Prostate gland (tissue), 2 donors: ENCODE measurements around the gene EIF5AL1. TPM values are rescaled to one million over a fixed set of nuclear protein-coding genes. Genes with fewer than 3 reads are reported as not detected.
"Not testable (repeated sequence)": the region's sequence is repeated elsewhere in the genome, so short reads cannot be mapped to it uniquely, and the experiment has no call there.

Experiments
- DNase-seq: peaks from one replicate; pipeline ENCODE4 v3.0.0-alpha.2; 2019; ENCODE audit warnings: low spot score
- H3K27ac ChIP-seq, 2 donors: fragments of 200-600 bp; sonication (generic); 2 replicates each; pipeline ENCODE4 v1.5.1; 2017 to 2019
- H3K27me3 ChIP-seq: fragments of 200-600 bp; sonication (generic); replicated peaks from 2 replicates; pipeline ENCODE4 v1.5.1; 2019; ENCODE audit not compliant: insufficient read depth
- H3K36me3 ChIP-seq, 2 donors: fragments of 200-600 bp; sonication (generic); 1 replicate in 1 of 2; 2 replicates in 1 of 2; pipeline versions ENCODE4 v1.5.1 to v1.8.1; 2017 to 2019
- H3K4me1 ChIP-seq: fragments of 200-600 bp; sonication (generic); replicated peaks from 2 replicates; pipeline ENCODE4 v1.5.1; 2019
- H3K4me3 ChIP-seq, 2 donors: fragments of 200-600 bp; sonication (generic); 2 replicates each; pipeline ENCODE4 v1.5.1; 2017 to 2019
- H3K9me3 ChIP-seq: fragments of 200-600 bp; sonication (generic); 2 replicates; pipeline ENCODE4 v1.5.1; 2017
- POLR2A ChIP-seq: fragments of 450-650 bp; IDR thresholded peaks from one replicate; pipeline ENCODE4 v1.6.1; 2016; ENCODE audit warnings: antibody characterized with exemption, mild to moderate bottlenecking
- POLR2AphosphoS5 ChIP-seq: sonication (generic); formaldehyde crosslinking; IDR thresholded peaks from one replicate; pipeline ENCODE4 v1.6.1; 2017; ENCODE audit warnings: antibody characterized with exemption
- WGBS: methylation state at CpG from one replicate; pipeline ENCODE4 v1.1.5; 2018; 5-methylcytosine and 5-hydroxymethylcytosine counted together
- intact Hi-C: fragments of 100-400 bp; cut with DNase I; formaldehyde crosslinking; loops from one replicate; pipeline ENCODE4 v1.14.2; 2022
- total RNA-seq, 2 donors: library from RNA; depleted of rRNA; stranded (reverse); fragments of >200 nt; gene quantifications; one replicate each; pipeline ENCODE4 v1.1.0, GENCODE V29; 2016
- TF ChIP-seq, protein P1 (sequence below), 4 experiments: fragments of 200-600 bp in 2 of 4; fragments of 450-650 bp in 2 of 4; sonication (generic) in 2 of 4; IDR thresholded peaks; 1 replicate in 3 of 4; 2 replicates in 1 of 4; pipeline ENCODE4 v1.5.1; 2016 to 2019; ENCODE audit warnings: antibody characterized with exemption in 4 of 4, mild to moderate bottlenecking in 2 of 4, moderate library complexity in 2 of 4

Gene EIF5AL1
- total RNA-seq, result 1 to 10 TPM in 1 of 2 donors, under 1 TPM in 1; 0.32 to 1.5 TPM

DNA sequence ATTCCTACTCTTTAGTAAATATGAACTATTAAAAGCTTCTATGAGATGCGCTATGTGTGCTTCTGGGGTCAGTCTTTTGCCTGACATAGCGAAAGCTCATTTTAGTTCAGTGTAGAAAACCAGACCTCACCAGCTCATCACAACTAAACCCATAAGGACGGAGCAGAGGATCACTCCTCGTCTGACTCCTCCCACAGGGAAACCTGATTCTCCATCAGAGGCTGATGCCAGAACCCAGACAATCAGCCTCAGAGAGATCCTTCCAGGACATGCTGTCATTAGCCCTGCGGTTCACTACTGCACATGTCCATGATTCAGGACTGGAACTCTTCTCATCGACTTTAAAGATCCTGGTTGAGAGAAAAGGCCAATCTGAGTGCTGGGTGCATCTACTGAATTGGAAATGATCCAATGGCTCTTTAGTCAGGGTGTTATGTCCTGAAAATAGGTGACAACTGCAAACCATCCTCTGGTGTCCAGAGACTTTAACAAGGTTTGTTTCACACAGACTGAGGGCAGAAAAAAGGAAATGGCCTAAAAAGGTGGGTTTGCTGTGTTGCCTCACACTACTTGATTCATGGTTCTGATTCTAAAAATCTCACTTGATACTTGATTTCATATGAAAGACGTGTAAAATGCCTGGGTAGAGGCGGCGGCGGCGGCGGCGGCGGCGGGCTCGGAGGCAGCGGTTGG, at the start of gene EIF5AL1:
Gene EIF5AL1, plus strand, starts transcription at position 643 of the 693 bp plus-strand sequence. CDS start 117 bp downstream, outside the sequence.
- H3K36me3 ChIP-seq, DNase-seq, H3K4me3 ChIP-seq, H3K27me3 ChIP-seq, H3K27ac ChIP-seq, intact Hi-C loops, H3K4me1 ChIP-seq, H3K9me3 ChIP-seq: not testable (repeated sequence)
- 94% methylated on average over 15 of the region's 17 CpGs for WGBS

- TF ChIP-seq POLR2A, result no peak
- TF ChIP-seq, protein P1, sequence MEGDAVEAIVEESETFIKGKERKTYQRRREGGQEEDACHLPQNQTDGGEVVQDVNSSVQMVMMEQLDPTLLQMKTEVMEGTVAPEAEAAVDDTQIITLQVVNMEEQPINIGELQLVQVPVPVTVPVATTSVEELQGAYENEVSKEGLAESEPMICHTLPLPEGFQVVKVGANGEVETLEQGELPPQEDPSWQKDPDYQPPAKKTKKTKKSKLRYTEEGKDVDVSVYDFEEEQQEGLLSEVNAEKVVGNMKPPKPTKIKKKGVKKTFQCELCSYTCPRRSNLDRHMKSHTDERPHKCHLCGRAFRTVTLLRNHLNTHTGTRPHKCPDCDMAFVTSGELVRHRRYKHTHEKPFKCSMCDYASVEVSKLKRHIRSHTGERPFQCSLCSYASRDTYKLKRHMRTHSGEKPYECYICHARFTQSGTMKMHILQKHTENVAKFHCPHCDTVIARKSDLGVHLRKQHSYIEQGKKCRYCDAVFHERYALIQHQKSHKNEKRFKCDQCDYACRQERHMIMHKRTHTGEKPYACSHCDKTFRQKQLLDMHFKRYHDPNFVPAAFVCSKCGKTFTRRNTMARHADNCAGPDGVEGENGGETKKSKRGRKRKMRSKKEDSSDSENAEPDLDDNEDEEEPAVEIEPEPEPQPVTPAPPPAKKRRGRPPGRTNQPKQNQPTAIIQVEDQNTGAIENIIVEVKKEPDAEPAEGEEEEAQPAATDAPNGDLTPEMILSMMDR (IDR thresholded peaks at IDR 0.05), result no peak
- TF ChIP-seq POLR2AphosphoS5, result no peak
- Histone ChIP-seq H3K27ac (no peak overlapping the region), H3K36me3 (no peaks in the 10 kb centered on the region), H3K27me3 (no peaks in the 10 kb centered on the region), H3K4me1 (no peaks in the 10 kb centered on the region), H3K9me3 (no peaks in the 10 kb centered on the region), H3K4me3 (no peak overlapping the region)
- DNase-seq, result no peak
- intact Hi-C loops, result no loop called here
- 96% methylated on average over 8 of the region's 10 CpGs for WGBS
Observed at GRCh38 chr10:79463578-79464496, 48.5 kb upstream of the EIF5AL1 start.

DNA sequence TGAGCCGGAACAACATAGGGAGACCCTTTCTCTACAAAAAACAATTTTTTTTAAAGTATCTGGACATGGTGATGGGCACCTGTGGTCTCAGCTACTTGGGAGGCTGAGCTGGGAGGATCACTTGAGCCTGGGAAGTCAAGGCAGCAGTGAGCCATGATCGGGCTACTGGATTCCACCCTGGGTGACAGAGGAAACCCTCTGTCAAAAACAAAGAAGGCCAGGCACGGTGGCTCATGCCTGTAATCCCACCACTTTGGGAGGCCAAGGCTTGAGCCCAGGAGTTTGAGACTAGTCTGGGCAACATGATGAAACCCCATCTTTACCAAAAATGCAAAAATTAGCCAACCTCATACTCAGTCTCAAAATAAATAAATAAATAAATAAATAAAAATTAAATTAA, 47.0 kb upstream of the EIF5AL1 start:
- 94% methylated on average over 3 of the region's 3 CpGs for whole genome bisulfite sequencing
- H3K27ac ChIP-seq, result no peak overlapping the region
- no peak overlapping the region for H3K4me3 ChIP-seq
- H3K4me1 ChIP-seq, result no peaks in the 10 kb centered on the region
- TF ChIP-seq POLR2A (no peak), POLR2AphosphoS5 (no peak)
- TF ChIP-seq, protein P1 (IDR thresholded peaks at IDR 0.05), result no peak
- DNase-seq, result no peak
- no peaks in the 10 kb centered on the region for H3K36me3 ChIP-seq
- no peaks in the 10 kb centered on the region for H3K27me3 ChIP-seq
- H3K9me3 ChIP-seq, result no peaks in the 10 kb centered on the region
- intact Hi-C loops, result no loop called here

GRCh38 chr10:79468015-79468560, 44.2 kb upstream of the EIF5AL1 start:
- Histone ChIP-seq H3K4me1 (no peaks in the 10 kb centered on the region), H3K4me3 (no peak overlapping the region), H3K9me3 (no peaks in the 10 kb centered on the region), H3K27ac (peak overlapping the region; percentile 37 to 42), H3K27me3 (no peaks in the 10 kb centered on the region), H3K36me3 (no peaks in the 10 kb centered on the region)
- TF ChIP-seq POLR2A (no peak), POLR2AphosphoS5 (no peak)
- TF ChIP-seq, protein P1 (IDR thresholded peaks at IDR 0.05), result no peak
- no peak for DNase-seq
- intact Hi-C loops, result loop anchor here (2.0 kb wide), 1 partner anchor 87 kb away; no protein-coding TSS in a partner anchor
- WGBS, result 70% methylated on average over 3 of the region's 3 CpGs
